HK-2 (cell line): Measurements from ENCODE around the gene METTL24.
A peak's percentile ranks its signal among the peaks of the same experiment; 100 is the strongest.
"Not testable (repeated sequence)": the region's sequence is repeated elsewhere in the genome, so short reads cannot be mapped to it uniquely, and the experiment has no call there.

Experiments used
- DNase-seq: peaks from one replicate; pipeline ENCODE4 v3.0.0-alpha.2; 2018; ENCODE audit not compliant: unreplicated experiment

METTL24 gene

DNA sequence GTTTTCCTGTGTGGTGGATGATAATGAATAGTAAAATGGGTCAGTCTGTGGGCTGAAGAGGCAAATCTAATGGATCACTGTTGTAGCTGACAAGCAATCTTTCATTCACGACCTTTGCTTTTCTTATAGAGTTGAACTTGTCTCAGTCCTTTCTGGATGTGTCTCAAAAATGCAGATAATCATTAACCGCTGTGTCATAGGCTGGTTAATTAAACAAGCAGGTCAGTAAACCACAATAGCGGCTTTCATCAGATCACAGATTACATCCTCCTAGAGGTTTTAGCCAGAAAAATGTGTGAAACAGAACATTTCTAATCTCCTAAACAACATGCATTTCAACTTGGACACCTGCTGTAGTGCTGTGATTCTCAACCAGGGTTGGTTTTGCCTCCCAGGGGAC is 2.5 kb upstream of the METTL24 start:
- no peak for DNase-seq

- DNase-seq = no peak
These were observed 1.4 kb upstream of the METTL24 start for GRCh38 chr6:110359556-110359955.

GRCh38 chr6:110358553-110359160 is 508 bp upstream of the METTL24 start:
- no peak for DNase-seq

GRCh38 chr6:110357298-110357663 is 868 bp downstream of the METTL24 start:
- no peak for DNase-seq

DNA sequence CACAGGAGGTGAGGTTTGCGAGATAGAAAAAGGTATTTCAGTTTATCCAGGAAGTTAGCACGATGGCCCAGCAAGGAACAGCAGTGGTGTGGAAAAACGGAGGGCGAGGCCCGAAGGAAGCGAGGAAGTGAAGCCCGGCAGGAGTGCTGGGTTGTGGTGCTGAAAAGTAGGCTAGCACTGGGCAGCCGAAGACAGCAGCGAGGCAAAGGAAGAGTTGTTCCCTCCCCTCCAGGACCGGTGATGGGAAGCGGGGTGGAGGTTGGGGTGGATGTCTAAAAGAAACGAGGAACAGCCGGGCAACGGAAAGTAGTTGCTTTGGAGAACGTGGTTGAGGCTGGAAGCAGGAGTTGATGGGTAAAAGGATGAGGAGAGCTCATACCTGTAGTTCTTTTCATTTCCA is 1.4 kb downstream of the METTL24 start:
- DNase-seq = no peak

DNA sequence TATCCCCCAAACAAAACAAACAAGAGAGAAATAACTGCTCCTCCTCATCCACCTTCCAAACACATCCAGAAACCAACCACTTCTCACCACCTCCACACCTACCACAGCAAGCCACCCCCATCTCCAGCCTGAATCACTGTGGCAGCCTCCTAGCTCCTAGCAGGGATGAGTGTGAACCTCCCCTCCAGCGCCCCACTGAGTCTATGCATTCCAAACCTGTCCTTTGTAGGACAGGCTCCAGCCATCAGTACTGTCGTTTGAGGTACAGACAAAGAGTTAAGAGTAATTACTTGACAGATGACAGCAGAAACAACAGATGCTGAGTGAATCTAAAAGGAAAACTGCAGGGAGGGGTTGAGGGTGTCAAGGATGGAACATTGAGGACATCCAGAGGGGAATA is 2.4 kb downstream of the METTL24 start:
- no peak for DNase-seq

DNA sequence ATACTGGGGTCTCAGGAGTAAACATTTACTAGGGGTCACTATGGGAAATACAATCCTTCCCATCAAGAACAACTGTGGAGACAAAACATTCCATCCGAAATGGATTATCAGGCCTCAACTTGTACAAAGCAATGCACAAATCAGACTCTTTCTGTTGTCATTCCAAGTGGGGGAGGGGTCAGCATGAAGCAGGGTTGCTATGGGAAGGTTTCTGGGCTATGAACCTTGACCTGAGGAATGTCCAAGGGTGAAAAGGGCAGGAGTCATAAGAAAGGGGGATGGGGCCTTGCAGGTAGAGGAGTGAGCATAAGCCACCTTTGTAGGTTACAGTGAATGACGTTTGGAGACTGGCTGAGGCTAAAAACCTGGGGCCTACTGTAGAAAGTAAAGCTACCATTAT is 3.1 kb downstream of the METTL24 start:
- no peak for DNase-seq

- DNase-seq = no peak
These were observed 4.0 kb downstream of the METTL24 start for GRCh38 chr6:110354153-110354552.

- no peak for DNase-seq
These were observed 4.6 kb downstream of the METTL24 start for GRCh38 chr6:110353457-110354001.

GRCh38 chr6:110352563-110353262 is 5.4 kb downstream of the METTL24 start:
- DNase-seq = no peak

DNA sequence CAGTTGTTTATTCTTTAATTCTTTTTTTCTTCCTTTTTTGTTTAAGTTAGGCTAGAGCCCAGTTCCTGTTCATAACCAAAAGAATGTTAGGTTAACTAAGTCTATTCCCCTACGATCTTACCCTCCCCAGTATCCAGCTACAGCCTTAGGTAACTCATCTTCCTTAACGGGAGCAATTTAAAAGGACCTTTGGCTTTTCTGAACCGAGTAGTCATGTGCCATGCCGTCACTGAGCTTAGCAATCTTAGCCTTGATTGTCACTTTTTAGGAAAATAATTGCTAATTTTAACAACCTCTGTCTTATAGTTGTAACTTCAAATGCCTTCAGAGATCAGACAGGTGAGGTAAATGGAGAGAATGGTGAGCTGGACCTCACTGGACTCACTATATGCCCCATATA is 6.2 kb downstream of the METTL24 start:
- no peak for DNase-seq

GRCh38 chr6:110351546-110351945 is 6.6 kb downstream of the METTL24 start:
- DNase-seq = no peak

GRCh38 chr6:110350593-110350992 is 7.6 kb downstream of the METTL24 start:
- not testable (repeated sequence) for DNase-seq

- no peak for DNase-seq
These were observed 9.0 kb downstream of the METTL24 start for GRCh38 chr6:110348961-110349690.

DNA sequence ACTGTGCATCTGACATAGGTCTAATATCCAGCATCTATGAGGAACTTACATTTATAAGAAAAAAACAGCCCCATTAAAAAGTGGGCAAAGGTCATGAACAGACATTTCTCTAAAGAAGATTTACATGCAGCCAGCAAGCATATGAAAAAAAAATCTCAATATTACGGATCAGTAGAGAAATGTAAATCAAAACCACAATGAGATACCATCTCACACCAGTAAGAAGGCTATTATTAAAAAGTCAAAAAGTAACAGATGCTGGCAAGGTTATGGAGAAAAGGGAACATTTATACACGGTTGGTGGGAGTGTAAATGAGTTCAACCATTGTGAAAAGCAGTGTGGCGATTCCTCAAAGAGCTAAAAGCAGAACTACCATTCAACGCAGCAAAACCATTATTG is 13.1 kb downstream of the METTL24 start:
- no peak for DNase-seq

DNA sequence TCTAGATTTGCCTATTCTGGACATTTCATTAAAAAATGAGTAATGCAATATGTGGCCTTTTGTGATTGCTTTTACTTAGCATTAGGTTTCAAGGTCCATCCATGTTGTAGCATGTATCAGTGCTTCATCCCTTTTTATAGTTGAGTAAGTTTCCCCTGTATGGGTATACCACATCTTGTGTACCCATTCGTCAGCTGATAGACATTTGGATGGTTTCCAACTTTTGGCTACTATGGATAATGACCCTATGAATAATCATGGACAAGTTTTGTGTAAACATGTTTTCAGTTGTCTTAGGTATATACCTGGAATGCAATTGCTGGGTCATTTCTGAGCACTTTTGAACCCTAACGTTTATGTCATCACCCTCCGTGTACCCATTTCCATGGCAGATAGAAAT is 15.4 kb downstream of the METTL24 start:
- DNase-seq = no peak

DNA sequence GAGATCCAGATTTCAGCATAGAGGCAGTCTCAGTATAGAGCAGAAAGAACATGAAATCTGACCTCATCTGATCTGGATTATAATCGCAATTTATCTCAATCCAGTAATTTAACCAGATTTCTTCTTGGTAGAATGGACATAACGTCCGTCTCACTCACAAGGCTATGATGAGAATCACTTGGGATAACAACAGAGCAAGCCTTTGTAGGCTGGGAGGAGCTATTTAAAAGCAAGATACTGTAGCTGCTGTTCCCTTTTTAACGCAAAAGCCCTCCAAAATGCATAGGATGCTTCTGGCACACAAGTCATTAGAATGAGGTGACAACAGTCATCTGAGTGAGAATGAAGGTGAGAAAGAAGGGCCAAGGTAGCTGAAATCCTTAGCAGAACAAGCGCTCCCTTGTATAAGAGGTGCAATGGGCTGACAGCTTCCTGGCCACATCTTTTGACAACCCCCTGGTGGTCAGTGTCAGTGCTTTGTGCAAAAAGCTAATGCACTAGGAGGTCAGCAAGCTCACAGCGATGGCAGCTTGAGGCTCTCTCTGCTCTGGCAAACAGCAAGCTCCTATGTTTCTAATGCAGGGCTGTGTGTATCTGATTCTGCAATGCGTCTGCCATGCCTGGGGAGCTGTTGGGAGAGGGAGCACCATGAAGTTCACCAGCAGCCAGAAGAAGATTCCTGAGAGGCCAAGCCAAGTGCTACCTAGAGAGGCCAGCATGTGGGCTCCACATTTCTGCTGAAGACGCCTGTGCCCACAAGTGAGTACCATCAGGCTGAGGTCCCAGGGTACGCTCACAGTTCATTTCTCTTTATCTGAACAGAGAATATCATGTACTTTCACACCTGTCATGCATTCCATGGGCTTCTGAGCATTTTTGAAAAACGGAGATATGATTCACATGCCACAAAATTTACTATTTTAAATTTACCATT is 16.2 kb downstream of the METTL24 start:
- DNase-seq = peak; percentile 20

- no peak for DNase-seq
These were observed 17.1 kb downstream of the METTL24 start for GRCh38 chr6:110341067-110341466.

DNA sequence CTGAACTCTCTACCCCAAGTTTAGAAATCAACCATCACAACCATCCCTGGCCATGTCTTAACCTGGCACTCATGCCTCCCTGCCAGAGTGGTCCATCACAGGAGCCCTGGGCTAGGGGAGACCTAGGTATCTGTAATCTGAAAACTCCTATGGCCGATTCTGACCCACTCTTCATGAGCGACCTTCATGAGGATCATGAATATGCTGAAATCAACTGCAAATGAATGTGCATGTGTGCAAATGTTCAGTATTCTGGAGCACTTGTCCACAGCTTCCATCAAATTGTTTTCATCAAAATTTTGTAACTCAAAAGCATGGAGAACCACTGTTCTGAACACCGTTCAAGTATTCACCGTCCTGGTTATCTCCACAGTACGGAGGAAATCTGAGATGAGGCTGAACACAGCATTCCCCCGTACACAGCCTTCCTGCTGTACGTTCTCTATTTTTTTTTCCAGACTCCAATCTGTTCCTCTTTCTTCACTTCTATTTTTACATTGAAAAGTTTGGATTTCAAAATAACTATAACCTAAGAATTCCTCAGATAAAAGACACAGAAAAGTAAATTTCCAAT is 17.7 kb downstream of the METTL24 start:
- DNase-seq = no peak

GRCh38 chr6:110338820-110339470 is 19.2 kb downstream of the METTL24 start:
- DNase-seq = no peak

DNA sequence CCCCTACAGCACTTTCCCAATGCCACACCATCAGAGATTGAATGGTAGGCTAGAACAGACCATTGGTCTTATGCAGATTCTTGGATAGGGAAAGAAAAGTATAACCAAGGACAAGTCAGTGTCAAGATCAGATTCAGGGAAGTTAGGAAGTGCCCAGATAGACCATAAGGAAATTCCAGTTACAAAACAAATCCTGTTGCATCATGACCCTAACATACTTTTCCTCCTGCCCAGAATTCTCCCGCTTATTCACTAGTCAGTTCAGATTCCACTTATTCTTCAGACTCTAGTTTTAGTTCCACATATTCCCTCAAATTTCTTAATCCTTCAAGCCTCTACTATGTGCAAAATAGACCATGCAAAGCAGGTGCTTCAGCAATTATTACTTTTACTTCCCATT is 20.7 kb downstream of the METTL24 start:
- no peak for DNase-seq
